PC-3 (cell line): ENCODE data around the gene CERS6. TPM values are rescaled to one million over a fixed set of nuclear protein-coding genes. Genes with fewer than 3 reads are reported as not detected.

Source experiments
- ATAC-seq: fragments of 200-7000 bp; cut with Tn5 transposase; 2 replicates; pipeline ENCODE4 v1.9.1; 2020; ENCODE audit warnings: mild to moderate bottlenecking, moderate library complexity
- BruUV-seq: library from RNA; stranded (reverse); fragments of 400-500 nt; replicated peaks from 2 replicates; lab custom pipeline; 2021; lab: Mats Ljungman, UMichigan
- CTCF ChIA-PET: fragments of 300-600 bp; sonication (Branson Sonifier 250); formaldehyde crosslinking; loops from one replicate; lab custom pipeline; 2022; ENCODE audit warnings: antibody characterized with exemption; lab: Charles Lee
- POLR2A ChIA-PET: fragments of 300-600 bp; sonication (Branson Sonifier 250); formaldehyde crosslinking; loops from one replicate; lab custom pipeline; 2022; ENCODE audit warnings: antibody characterized with exemption; ENCODE audit not compliant: unreplicated experiment; lab: Charles Lee
- DNase-seq: peaks from one replicate; pipeline ENCODE4 v3.0.0-alpha.2; 2015
- H2AFZ ChIP-seq: fragments of 300-600 bp; sonication (generic); 2 replicates; pipeline ENCODE4 v1.6.0; 2016; ENCODE audit warnings: antibody characterized with exemption, low read length
- H3F3A ChIP-seq: fragments of 300-600 bp; sonication (generic); one replicate; pipeline ENCODE4 v1.6.0; 2017; ENCODE audit warnings: antibody characterized with exemption, low read length, control low read depth, mild to moderate bottlenecking; ENCODE audit not compliant: unreplicated experiment
- H3K27ac ChIP-seq: fragments of 300-600 bp; sonication (generic); 2 replicates; pipeline ENCODE4 v1.5.1; 2016; ENCODE audit warnings: mild to moderate bottlenecking, low read length
- H3K27me3 ChIP-seq: fragments of 300-600 bp; sonication (generic); 2 replicates; pipeline ENCODE4 v1.6.1; 2016; ENCODE audit warnings: low read length, mixed read lengths
- H3K36me3 ChIP-seq: fragments of 300-600 bp; sonication (generic); 2 replicates; pipeline ENCODE4 v1.6.1; 2016; ENCODE audit warnings: low read depth, mixed run types, low read length, mixed read lengths
- H3K4me1 ChIP-seq: fragments of 300-600 bp; sonication (generic); 2 replicates; pipeline ENCODE4 v1.5.1; 2016; ENCODE audit warnings: low read length; ENCODE audit not compliant: insufficient read depth
- H3K4me2 ChIP-seq: fragments of 300-600 bp; sonication (generic); 2 replicates; pipeline ENCODE4 v1.6.0; 2016; ENCODE audit warnings: low read length
- H3K4me3 ChIP-seq: fragments of 300-600 bp; sonication (generic); 2 replicates; pipeline ENCODE4 v1.5.1; 2016; ENCODE audit warnings: mild to moderate bottlenecking, low read length, mixed read lengths
- H3K79me2 ChIP-seq: fragments of 300-600 bp; sonication (generic); 2 replicates; pipeline ENCODE4 v1.6.1; 2017; ENCODE audit warnings: low read length, mixed read lengths
- H3K9ac ChIP-seq: fragments of 300-600 bp; sonication (generic); 2 replicates; pipeline ENCODE4 v1.6.0; 2016; ENCODE audit warnings: mild to moderate bottlenecking, low read length
- H3K9me2 ChIP-seq: fragments of 300-600 bp; sonication (generic); replicated peaks from 2 replicates; pipeline ENCODE4 v1.6.1; 2016; ENCODE audit warnings: mixed run types, low read length, mixed read lengths
- H3K9me3 ChIP-seq: fragments of 300-600 bp; sonication (generic); 2 replicates; pipeline ENCODE4 v1.6.1; 2016; ENCODE audit warnings: low read length, mixed read lengths
- H4K20me1 ChIP-seq: fragments of 300-600 bp; sonication (generic); 2 replicates; pipeline ENCODE4 v1.6.1; 2016; ENCODE audit warnings: low read length, mixed read lengths
- CTCF ChIP-seq: fragments of 300-600 bp; sonication (generic); conservative IDR thresholded peaks from 2 replicates; pipeline ENCODE4 v1.5.1; 2017; ENCODE audit warnings: antibody characterized with exemption, low read depth, mild to moderate bottlenecking, low read length
- EZH2 ChIP-seq: fragments of 300-600 bp; sonication (generic); IDR thresholded peaks from one replicate; pipeline ENCODE4 v1.6.1; 2017; ENCODE audit warnings: antibody characterized with exemption, mild to moderate bottlenecking, low read length; ENCODE audit not compliant: unreplicated experiment
- EZH2phosphoT487 ChIP-seq: fragments of 300-600 bp; sonication (generic); IDR thresholded peaks from 2 replicates; pipeline ENCODE4 v1.6.1; 2018; ENCODE audit warnings: mild to moderate bottlenecking, antibody characterized with exemption, low read length, borderline replicate concordance
- intact Hi-C: fragments of 100-400 bp; cut with micrococcal nuclease; formaldehyde crosslinking; loops from 2 replicates; pipeline ENCODE4 v1.9.0; 2023
- total RNA-seq: library from RNA; depleted of rRNA; stranded (reverse); fragments of >200 nt; gene quantifications from 2 replicates; pipeline ENCODE4 v1.2.3, GENCODE V29; 2014

The CERS6 gene
- total RNA-seq, 1 experiment from 2014 or later, result 24.2 TPM

DNA sequence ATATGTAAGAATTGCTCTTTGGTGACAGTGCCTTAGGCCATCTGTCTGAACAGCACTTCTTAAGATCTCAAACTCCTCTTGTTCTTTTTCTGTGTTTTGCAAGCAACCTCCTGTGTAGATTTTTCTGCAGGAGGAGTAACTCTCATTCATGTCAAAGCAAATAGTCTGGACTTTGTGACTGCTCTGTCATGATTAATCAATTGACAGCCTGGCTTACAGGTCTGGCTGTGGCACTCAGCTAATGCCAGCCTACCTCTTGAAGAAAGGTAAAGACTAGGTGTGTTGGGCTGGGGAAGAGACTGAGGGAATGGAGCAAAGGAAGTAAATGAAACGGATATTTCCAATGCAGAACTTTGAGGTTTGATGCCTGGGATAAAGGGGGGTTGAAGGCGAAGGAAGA is 156.6 kb downstream of the CERS6 start:
- Histone ChIP-seq H3K27ac (no peak overlapping the region), H3F3A (no peaks in the 10 kb centered on the region), H3K4me1 (no peaks in the 10 kb centered on the region), H2AFZ (no peak overlapping the region), H3K4me3 (no peak overlapping the region), H3K4me2 (no peak overlapping the region), H3K36me3 (no peaks in the 10 kb centered on the region), H3K9ac (no peak overlapping the region), H3K79me2 (no peaks in the 10 kb centered on the region), H3K9me3 (no peaks in the 10 kb centered on the region), H3K27me3 (no peaks in the 10 kb centered on the region), H4K20me1 (no peaks in the 10 kb centered on the region), H3K9me2 (no peaks in the 10 kb centered on the region)
- no peak for TF ChIP-seq EZH2phosphoT487
- TF ChIP-seq EZH2, result no peak
- no peak for TF ChIP-seq CTCF
- DNase-seq (no peak), ATAC-seq (no peak)
- intact Hi-C loops, result no loop called here
- no TSS peak for BruUV-seq
- CTCF ChIA-PET, result no interaction called here
- POLR2A ChIA-PET, result no interaction called here

DNA sequence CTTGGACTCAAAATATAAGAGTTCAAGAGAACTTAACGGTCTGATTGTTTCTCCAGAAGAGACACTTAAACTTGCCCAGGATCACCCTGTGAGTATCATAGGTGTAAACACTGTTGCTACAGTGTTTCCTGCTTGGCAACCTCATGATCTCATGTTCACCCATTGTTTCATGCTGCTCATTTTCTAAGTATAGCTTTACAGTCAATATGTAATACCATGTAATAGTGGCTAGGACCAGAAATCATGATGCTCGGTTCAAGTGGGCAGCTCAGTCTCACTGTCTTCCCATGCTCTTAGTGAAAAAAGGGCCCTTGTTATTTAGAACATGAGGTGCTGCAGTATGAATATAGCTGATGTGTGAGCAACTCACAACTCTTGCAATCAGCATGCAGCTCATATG is 157.5 kb downstream of the CERS6 start:
- no peaks in the 10 kb centered on the region for H4K20me1 ChIP-seq
- POLR2A ChIA-PET, result no interaction called here
- BruUV-seq, result no TSS peak
- ATAC-seq (no peak), DNase-seq (no peak)
- no peak overlapping the region for H3K4me2 ChIP-seq
- H2AFZ ChIP-seq, result no peak overlapping the region
- TF ChIP-seq CTCF (no peak), EZH2 (no peak), EZH2phosphoT487 (no peak)
- no peaks in the 10 kb centered on the region for H3F3A ChIP-seq
- no peaks in the 10 kb centered on the region for H3K9me3 ChIP-seq
- no peaks in the 10 kb centered on the region for H3K79me2 ChIP-seq
- no peaks in the 10 kb centered on the region for H3K9me2 ChIP-seq
- no peak overlapping the region for H3K9ac ChIP-seq
- intact Hi-C loops, result no loop called here
- H3K4me1 ChIP-seq, result no peaks in the 10 kb centered on the region
- no peaks in the 10 kb centered on the region for H3K27me3 ChIP-seq
- no peak overlapping the region for H3K4me3 ChIP-seq
- CTCF ChIA-PET, result no interaction called here
- H3K36me3 ChIP-seq, result no peaks in the 10 kb centered on the region
- no peak overlapping the region for H3K27ac ChIP-seq

- Histone ChIP-seq H3F3A (no peaks in the 10 kb centered on the region), H3K9ac (no peak overlapping the region), H3K27ac (no peak overlapping the region), H3K4me3 (no peak overlapping the region), H2AFZ (no peak overlapping the region), H3K9me2 (no peaks in the 10 kb centered on the region), H3K36me3 (no peaks in the 10 kb centered on the region), H3K4me1 (no peaks in the 10 kb centered on the region), H3K4me2 (no peak overlapping the region), H3K27me3 (no peaks in the 10 kb centered on the region), H3K79me2 (no peaks in the 10 kb centered on the region), H4K20me1 (no peaks in the 10 kb centered on the region), H3K9me3 (no peaks in the 10 kb centered on the region)
- ATAC-seq (no peak), DNase-seq (peak; percentile 16)
- ChIA-PET POLR2A (no interaction called here), CTCF (no interaction called here)
- intact Hi-C loops, result no loop called here
- no peak for TF ChIP-seq EZH2phosphoT487
- TF ChIP-seq EZH2, result no peak
- TF ChIP-seq CTCF, result peak; percentile 68
- no TSS peak for BruUV-seq
These were observed 158.3 kb downstream of the CERS6 start for GRCh38 chr2:168614172-168615018.
